Ovary (tissue), 3 donors: ENCODE measurements around the gene CIB1.
A peak's percentile ranks its signal among the peaks of the same experiment; 100 is the strongest.

Experiments
- CTCF ChIP-seq, 3 donors: fragments of 450-650 bp in 2 of 3; fragments of 200-600 bp in 1 of 3; IDR thresholded peaks; one replicate each; pipeline versions ENCODE4 v1.5.1 to v1.8.0; 2016 to 2022; ENCODE audit warnings: antibody characterized with exemption in 3 of 3, mild to moderate bottlenecking in 1 of 3
- POLR2A ChIP-seq: fragments of 450-650 bp; IDR thresholded peaks from one replicate; pipeline ENCODE4 v1.6.1; 2017; ENCODE audit warnings: antibody characterized with exemption, mild to moderate bottlenecking, moderate library complexity
- donor health status: DM: no; HTN: no; CAD: no.

GRCh38 chr15:90233387-90234095 lies at the start of gene CIB1:
- TF ChIP-seq POLR2A = peak; percentile 59
- peak in 2 of 3 donors; percentile 3 to 46 for TF ChIP-seq CTCF (IDR thresholded peaks at IDR 0.05)
